NB4 (cell line): ENCODE results near the gene DGKK.

Source experiments
- DNase-seq: peaks from one replicate; pipeline ENCODE4 v3.0.0; 2010; ENCODE audit warnings: low read depth
- H3K4me3 ChIP-seq: one replicate; pipeline ENCODE4 v1.5.1; 2011; ENCODE audit warnings: mild to moderate bottlenecking, low read depth, low read length, moderate library complexity
- MYC ChIP-seq: IDR thresholded peaks from 2 replicates; pipeline ENCODE4 v1.6.1; 2011; ENCODE audit warnings: low read depth, low read length
- POLR2A ChIP-seq: IDR thresholded peaks from 2 replicates; pipeline ENCODE4 v1.6.1; 2011; ENCODE audit warnings: mild to moderate bottlenecking; ENCODE audit not compliant: insufficient read length; ENCODE audit errors: extremely low read depth
- TF ChIP-seq, protein P1 (sequence below): IDR thresholded peaks from one replicate; pipeline ENCODE4 v1.5.1; 2012; ENCODE audit warnings: low read depth, low read length
- TF ChIP-seq, protein P2 (sequence below): IDR thresholded peaks from 2 replicates; pipeline ENCODE4 v1.6.1; 2011; ENCODE audit warnings: low read depth, low read length

DGKK gene

DNA sequence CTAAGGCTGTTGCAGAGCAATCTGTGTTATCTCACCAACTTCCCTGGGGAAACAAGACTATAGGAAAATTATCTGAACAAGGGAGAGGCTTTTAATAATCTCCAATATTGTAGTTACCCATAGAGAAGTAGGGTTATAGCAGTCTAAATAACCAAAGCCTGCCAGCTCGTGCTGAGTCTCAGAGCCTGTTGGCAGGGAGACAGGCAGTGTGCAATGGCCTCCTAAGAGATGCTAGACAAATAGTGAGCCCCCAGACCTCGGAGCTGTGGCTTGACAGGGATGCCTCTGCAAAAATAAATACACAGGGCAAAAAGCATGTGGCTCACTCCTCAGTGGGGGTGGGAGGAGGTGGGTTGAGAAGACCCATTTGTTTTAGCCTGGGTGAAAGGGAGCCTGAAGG is 76.7 kb downstream of the DGKK start:
- no peak overlapping the region for H3K4me3 ChIP-seq
- TF ChIP-seq POLR2A (no peak), MYC (no peak)
- TF ChIP-seq, protein P1, sequence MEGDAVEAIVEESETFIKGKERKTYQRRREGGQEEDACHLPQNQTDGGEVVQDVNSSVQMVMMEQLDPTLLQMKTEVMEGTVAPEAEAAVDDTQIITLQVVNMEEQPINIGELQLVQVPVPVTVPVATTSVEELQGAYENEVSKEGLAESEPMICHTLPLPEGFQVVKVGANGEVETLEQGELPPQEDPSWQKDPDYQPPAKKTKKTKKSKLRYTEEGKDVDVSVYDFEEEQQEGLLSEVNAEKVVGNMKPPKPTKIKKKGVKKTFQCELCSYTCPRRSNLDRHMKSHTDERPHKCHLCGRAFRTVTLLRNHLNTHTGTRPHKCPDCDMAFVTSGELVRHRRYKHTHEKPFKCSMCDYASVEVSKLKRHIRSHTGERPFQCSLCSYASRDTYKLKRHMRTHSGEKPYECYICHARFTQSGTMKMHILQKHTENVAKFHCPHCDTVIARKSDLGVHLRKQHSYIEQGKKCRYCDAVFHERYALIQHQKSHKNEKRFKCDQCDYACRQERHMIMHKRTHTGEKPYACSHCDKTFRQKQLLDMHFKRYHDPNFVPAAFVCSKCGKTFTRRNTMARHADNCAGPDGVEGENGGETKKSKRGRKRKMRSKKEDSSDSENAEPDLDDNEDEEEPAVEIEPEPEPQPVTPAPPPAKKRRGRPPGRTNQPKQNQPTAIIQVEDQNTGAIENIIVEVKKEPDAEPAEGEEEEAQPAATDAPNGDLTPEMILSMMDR, result no peak
- DNase-seq, result no peak

DNA sequence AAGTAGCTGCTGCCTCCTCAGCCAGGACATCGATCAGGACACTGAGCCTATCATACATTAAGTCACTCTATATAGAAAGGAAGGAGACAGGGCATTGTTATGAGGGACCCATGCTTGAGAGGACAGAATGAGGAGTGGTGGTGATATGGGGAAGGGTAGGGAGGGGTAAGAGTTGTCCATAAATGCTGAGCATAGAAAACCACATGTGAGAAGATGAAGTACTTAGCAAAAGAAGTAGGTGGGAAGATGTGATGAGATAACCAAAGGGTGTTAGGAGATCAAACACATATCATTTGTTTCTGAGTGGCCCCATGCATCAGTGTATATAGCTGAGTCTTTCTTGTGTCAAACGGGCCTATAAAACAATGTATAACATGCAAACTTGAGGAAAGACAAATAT is 84.1 kb downstream of the DGKK start:
- no peak for DNase-seq
- TF ChIP-seq, protein P2, sequence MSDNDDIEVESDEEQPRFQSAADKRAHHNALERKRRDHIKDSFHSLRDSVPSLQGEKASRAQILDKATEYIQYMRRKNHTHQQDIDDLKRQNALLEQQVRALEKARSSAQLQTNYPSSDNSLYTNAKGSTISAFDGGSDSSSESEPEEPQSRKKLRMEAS, result no peak
- TF ChIP-seq, protein P1, result no peak
- TF ChIP-seq POLR2A (no peak), MYC (no peak)
- H3K4me3 ChIP-seq, result no peak overlapping the region

DNA sequence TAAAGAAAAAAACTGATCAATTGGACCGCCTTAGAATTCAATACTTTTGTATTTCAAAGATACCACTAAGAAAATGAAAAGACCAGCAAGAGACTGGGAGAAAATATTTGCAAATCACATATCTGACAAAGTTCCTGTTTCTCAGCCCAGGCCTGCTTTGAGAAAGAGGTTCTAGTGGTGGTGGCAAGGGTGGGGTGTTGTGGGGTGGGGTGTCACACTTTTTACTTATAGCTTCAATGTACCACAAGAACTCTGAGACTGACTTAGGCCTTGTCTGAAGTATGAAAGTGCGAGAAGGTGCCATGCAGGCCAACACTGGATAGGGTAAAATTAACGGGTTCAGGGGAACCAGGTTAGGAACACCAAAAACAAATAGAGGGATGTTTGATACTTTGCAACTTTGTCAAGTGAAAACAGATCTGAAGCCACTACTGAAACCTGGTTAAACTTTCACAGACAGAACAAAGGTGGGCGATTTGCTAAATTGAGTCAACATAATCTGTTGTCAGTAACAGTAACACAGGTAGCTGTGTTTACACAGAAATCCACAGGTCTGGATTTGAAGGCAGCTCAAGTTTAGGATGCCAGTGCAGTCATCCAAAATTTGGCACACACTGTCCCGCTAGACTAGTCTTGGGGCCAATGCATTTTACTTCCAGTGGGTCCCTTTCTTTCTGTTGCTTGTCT is 88.8 kb downstream of the DGKK start:
- DNase-seq, result no peak
- no peak for TF ChIP-seq POLR2A
- no peak overlapping the region for H3K4me3 ChIP-seq

DNA sequence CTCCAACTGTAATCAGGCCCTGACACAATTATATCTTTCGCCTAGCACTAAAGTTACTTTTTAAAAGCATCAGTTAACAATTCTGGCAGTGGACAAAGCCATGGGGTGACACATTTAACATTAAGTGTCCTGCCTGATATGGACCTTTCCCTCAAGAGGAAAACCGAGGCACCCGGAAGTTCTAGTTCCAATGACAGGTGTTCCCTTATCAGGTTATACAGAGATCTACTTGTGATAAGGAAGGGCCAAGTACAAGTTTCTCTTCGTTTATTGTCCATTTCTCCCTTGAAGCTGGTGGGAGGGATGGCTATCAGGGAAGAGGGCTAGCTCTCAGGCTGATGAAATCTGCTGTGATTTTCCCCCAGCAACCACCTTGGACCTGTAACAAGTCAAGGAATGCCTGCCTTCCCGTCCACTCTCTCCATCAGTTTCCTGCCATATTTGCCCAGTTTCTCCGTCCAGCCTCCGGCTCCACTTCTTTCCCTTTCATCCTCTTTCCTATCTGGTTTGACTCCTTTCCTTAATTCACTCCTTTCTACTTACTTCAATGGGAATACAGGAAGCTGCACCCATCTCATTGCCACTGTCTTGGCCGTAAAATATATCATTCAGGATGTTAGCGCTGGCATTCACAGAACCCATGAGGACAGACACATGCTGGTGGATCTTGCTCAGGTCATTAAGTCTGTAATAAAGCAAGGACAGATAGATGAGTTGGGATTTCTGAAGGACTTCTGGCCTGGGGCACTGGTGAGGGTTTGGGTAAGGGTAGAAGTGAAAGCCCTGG is 95.0 kb downstream of the DGKK start:
- no peak for DNase-seq
- TF ChIP-seq, protein P2, result no peak
- TF ChIP-seq POLR2A (no peak), MYC (no peak)
- TF ChIP-seq, protein P1, result no peak
- no peak overlapping the region for H3K4me3 ChIP-seq

DNA sequence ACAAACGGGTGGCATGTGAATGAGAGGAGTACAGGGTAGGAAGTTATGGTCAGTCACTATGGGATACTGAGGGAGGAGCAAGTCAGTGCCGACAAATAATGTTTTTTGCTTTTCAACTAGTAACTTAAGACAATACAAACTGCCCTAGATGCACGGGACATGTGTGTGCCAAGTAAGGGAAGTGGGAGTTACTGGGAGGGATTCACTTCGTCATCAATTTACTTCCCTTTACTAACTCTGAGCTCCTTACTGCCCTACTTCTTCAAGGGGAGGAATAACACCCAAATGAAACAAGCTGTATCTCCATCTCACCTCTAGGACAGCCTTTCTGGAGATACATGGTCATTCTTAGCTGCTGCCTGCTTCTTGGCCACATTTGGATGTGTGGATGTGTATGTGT is 97.7 kb downstream of the DGKK start:
- peak; percentile 31 for DNase-seq
- no peak for TF ChIP-seq MYC
- TF ChIP-seq, protein P2, result no peak
- TF ChIP-seq, protein P1, result no peak
- TF ChIP-seq POLR2A, result no peak
- no peak overlapping the region for H3K4me3 ChIP-seq

DNA sequence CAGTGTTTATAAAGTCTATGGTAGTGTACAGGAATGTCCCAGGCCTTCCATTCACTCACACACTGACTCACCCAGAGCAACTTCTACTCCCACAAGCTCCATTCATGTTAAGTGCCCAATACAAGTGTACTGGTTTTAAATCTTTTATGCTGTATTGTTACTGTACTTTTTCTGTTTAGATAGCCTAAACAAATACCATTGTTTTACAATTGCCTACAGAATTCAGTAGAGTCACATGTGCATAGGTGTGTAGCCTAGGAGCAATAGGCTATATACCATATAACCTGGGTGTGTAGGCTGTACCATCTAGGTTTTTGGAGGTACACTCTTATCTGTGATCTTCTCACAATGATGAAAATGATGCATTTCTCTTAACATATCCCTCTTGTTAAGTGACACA is 126.7 kb downstream of the DGKK start:
- TF ChIP-seq MYC, result no peak
- TF ChIP-seq, protein P2, result no peak
- TF ChIP-seq POLR2A, result no peak
- TF ChIP-seq, protein P1, result no peak
- H3K4me3 ChIP-seq, result no peak overlapping the region
- no peak for DNase-seq
